ENCODE data around the gene CCDC85A.

- TF ChIP-seq CTCF (IDR thresholded peaks at IDR 0.05) (no peak), POLR2A (IDR thresholded peaks at IDR 0.05) (no peak)
Measured at GRCh38 chr2:56375251-56375650, 191.5 kb downstream of the CCDC85A start.

All from lower leg skin (tissue), 3 donors.